CD14-positive monocyte (primary cell): ENCODE data around the gene SNX3. TPM values are rescaled to one million over a fixed set of nuclear protein-coding genes. Genes with fewer than 3 reads are reported as not detected.
A peak's percentile ranks its signal among the peaks of the same experiment; 100 is the strongest.
"Not testable (repeated sequence)": the region's sequence is repeated elsewhere in the genome, so short reads cannot be mapped to it uniquely, and the experiment has no call there.

Experiments used
- DNase-seq, 3 donors: peaks; one replicate each; pipeline ENCODE4 v3.0.0-alpha.2; 2011 to 2022
- H2AFZ ChIP-seq: 2 replicates; pipeline ENCODE4 v1.6.0; 2012; ENCODE audit warnings: mild to moderate bottlenecking, low read depth, low read length, inconsistent platforms; ENCODE audit not compliant: insufficient read depth, poor library complexity, severe bottlenecking
- H3K27ac ChIP-seq, 2 donors: 1 replicate in 1 of 2; 2 replicates in 1 of 2; pipeline ENCODE4 v1.5.1; 2012 to 2013; ENCODE audit warnings: low read length in 2 of 2, control low read depth in 1 of 2, inconsistent platforms in 1 of 2, low read depth in 1 of 2, mild to moderate bottlenecking in 1 of 2
- H3K27me3 ChIP-seq, 2 donors: one replicate each; pipeline versions ENCODE4 v1.6.0 to v1.6.1; 2011 to 2013; ENCODE audit warnings: low read length in 2 of 2; ENCODE audit not compliant: control insufficient read depth in 2 of 2, insufficient read depth in 2 of 2
- H3K36me3 ChIP-seq, 2 donors: replicated peaks in 1 of 2; 1 replicate in 1 of 2; 2 replicates in 1 of 2; pipeline versions ENCODE4 v1.5.1 to v1.6.1; 2012 to 2013; ENCODE audit warnings: low read length in 2 of 2, control low read depth in 1 of 2, inconsistent platforms in 1 of 2, mild to moderate bottlenecking in 1 of 2; ENCODE audit not compliant: insufficient read depth in 2 of 2, control insufficient read depth in 1 of 2
- H3K4me1 ChIP-seq, 2 donors: 1 replicate in 1 of 2; 2 replicates in 1 of 2; pipeline versions ENCODE4 v1.5.1 to v1.6.1; 2012 to 2013; ENCODE audit warnings: low read length in 2 of 2, control low read depth in 1 of 2, inconsistent platforms in 1 of 2, mild to moderate bottlenecking in 1 of 2, moderate library complexity in 1 of 2; ENCODE audit not compliant: insufficient read depth in 2 of 2, control insufficient read depth in 1 of 2
- H3K4me2 ChIP-seq: replicated peaks from 2 replicates; pipeline ENCODE3; 2012; ENCODE audit warnings: low read length, moderate library complexity, mild to moderate bottlenecking; ENCODE audit not compliant: poor library complexity, severe bottlenecking; ENCODE audit errors: extremely low read depth
- H3K4me3 ChIP-seq, 3 experiments: fragments of 200-600 bp in 1 of 3; sonication (generic) in 1 of 3; replicated peaks in 1 of 3; 1 replicate in 2 of 3; 2 replicates in 1 of 3; pipeline ENCODE4 v1.5.1; 2011 to 2013; ENCODE audit warnings: low read length in 3 of 3, mild to moderate bottlenecking in 3 of 3, control low read depth in 2 of 3, low read depth in 2 of 3, inconsistent platforms in 1 of 3, moderate library complexity in 1 of 3
- H3K79me2 ChIP-seq: 2 replicates; pipeline ENCODE4 v1.6.0; 2012; ENCODE audit warnings: mild to moderate bottlenecking, control low read depth, inconsistent platforms, low read length, moderate library complexity; ENCODE audit not compliant: insufficient read depth
- H3K9ac ChIP-seq: 2 replicates; pipeline ENCODE4 v1.6.0; 2017; ENCODE audit warnings: low read length, mild to moderate bottlenecking; ENCODE audit not compliant: insufficient read depth, poor library complexity, severe bottlenecking
- H3K9me3 ChIP-seq, 2 donors: replicated peaks in 1 of 2; 1 replicate in 1 of 2; 2 replicates in 1 of 2; pipeline versions ENCODE4 v1.5.1 to v1.6.1; 2012 to 2013; ENCODE audit warnings: low read length in 2 of 2, control low read depth in 1 of 2; ENCODE audit not compliant: control insufficient read depth in 1 of 2, insufficient read depth in 1 of 2
- H4K20me1 ChIP-seq: 2 replicates; pipeline ENCODE4 v1.6.0; 2012; ENCODE audit warnings: mild to moderate bottlenecking, low read length, control low read depth, moderate library complexity; ENCODE audit not compliant: insufficient read depth
- H3K27ac Mint-ChIP-seq, 7 donors: one replicate each; pipeline ENCODE4 v1.8.0; 2020; ENCODE audit warnings: mild to moderate bottlenecking in 7 of 7, mixed read lengths in 7 of 7, moderate library complexity in 6 of 7, inconsistent platforms in 2 of 7
- H3K27me3 Mint-ChIP-seq, 3 donors: one replicate each; pipeline ENCODE4 v1.8.0; 2021 to 2022; ENCODE audit warnings: low read depth in 3 of 3, mild to moderate bottlenecking in 3 of 3, mixed read lengths in 3 of 3, moderate library complexity in 3 of 3, inconsistent platforms in 1 of 3
- H3K36me3 Mint-ChIP-seq, 2 donors: one replicate each; pipeline ENCODE4 v1.8.0; 2020; ENCODE audit warnings: mixed read lengths in 2 of 2, inconsistent platforms in 1 of 2, mild to moderate bottlenecking in 1 of 2
- H3K4me1 Mint-ChIP-seq: one replicate; pipeline ENCODE4 v1.8.0; 2020; ENCODE audit warnings: mild to moderate bottlenecking, mixed read lengths
- H3K4me3 Mint-ChIP-seq, 2 donors: one replicate each; pipeline ENCODE4 v1.8.0; 2020; ENCODE audit warnings: mild to moderate bottlenecking in 2 of 2, mixed read lengths in 2 of 2, moderate library complexity in 1 of 2
- H3K9me3 Mint-ChIP-seq, 7 donors: one replicate each; pipeline ENCODE4 v1.8.0; 2020 to 2022; ENCODE audit warnings: mixed read lengths in 7 of 7, mild to moderate bottlenecking in 6 of 7, moderate library complexity in 6 of 7, inconsistent platforms in 2 of 7
- WGBS: methylation state at CpG from one replicate; pipeline ENCODE4 v1.1.5; 2013; ENCODE audit warnings: missing lambda C conversion rate; ENCODE audit not compliant: insufficient coverage; 5-methylcytosine and 5-hydroxymethylcytosine counted together
- intact Hi-C, 2 donors: fragments of 100-400 bp; cut with micrococcal nuclease; formaldehyde crosslinking; loops; one replicate each; pipeline versions ENCODE4 v1.15.0 to v1.15.1; 2023
- polyA minus RNA-seq: library from RNA; depleted of rRNA, polyadenylated mRNA; stranded (reverse); fragments of >200 nt; gene quantifications from 2 replicates; pipeline ENCODE4 v1.2.3, GENCODE V29; 2012
- polyA plus RNA-seq, 3 donors: library from polyadenylated mRNA; depleted of rRNA in 1 of 3; unstranded in 2 of 3; stranded (reverse) in 1 of 3; fragments of 300-500 nt in 2 of 3; fragments of >200 nt in 1 of 3; fragmentation: Illumina TruSeq in 2 of 3; gene quantifications; 1 replicate in 2 of 3; 2 replicates in 1 of 3; pipeline ENCODE4 v1.2.3, GENCODE V29; 2012 to 2021
- total RNA-seq, 12 experiments: library from RNA in 1 of 12; stranded (reverse) in 1 of 12; fragments of 120-200 nt in 1 of 12; gene quantifications; one replicate each; pipeline ENCODE4 v1.2.4 and lab custom pipeline; 2013 to 2026; ENCODE audit warnings: mixed read lengths in 6 of 12, inconsistent platforms in 1 of 12
- TF ChIP-seq, protein P1 (sequence below): fragments of 200-600 bp; IDR thresholded peaks from one replicate; pipeline ENCODE4 v1.8.0; 2022; ENCODE audit warnings: antibody characterized with exemption, mild to moderate bottlenecking

SNX3 gene
- total RNA-seq (2013), result 177 TPM
- polyA plus RNA-seq (100 to 1,000 TPM; 134 to 441 (median 394) TPM), polyA minus RNA-seq (44.5 and 90.8 TPM in 2 replicates), total RNA-seq (lab: John Stamatoyannopoulos, UW) (26.9 to 144 (median 109) reads per million in 11 experiments)

- Mint-ChIP-seq H3K27ac (peak within 1 kb of the TSS; percentile 89 to 97 (median 96)), H3K9me3 (no peaks in the 10 kb centered on the region), H3K36me3 (peaks cover 6 to 7% of the 10 kb centered on the region in 2 donors), H3K27me3 (peaks cover 0 to 3% (median 3%) of the 10 kb centered on the region in 3 donors), H3K4me1 (peaks cover 28% of the 10 kb centered on the region), H3K4me3 (peak within 1 kb of the TSS; percentile 83 to 96)
- peaks cover 34% of the 10 kb centered on the region for H4K20me1 ChIP-seq
- intact Hi-C loops, result loop anchor here (1.0 to 2.0 kb wide), 2 partner anchors 33 to 34 kb away; partner anchors contain the start of gene AFG1L (in 1 of the 2)
- peak within 1 kb of the TSS; percentile 93 to 98 for H3K27ac ChIP-seq
- peak within 1 kb of the TSS; percentile 92 for H3K9ac ChIP-seq
- H3K79me2 ChIP-seq, result peaks cover 50% of the 10 kb centered on the region
- peak within 1 kb of the TSS; percentile 91 for H3K4me2 ChIP-seq
- peak within 1 kb of the TSS; percentile 94 to 98 (median 95) for H3K4me3 ChIP-seq
- TF ChIP-seq, protein P1, sequence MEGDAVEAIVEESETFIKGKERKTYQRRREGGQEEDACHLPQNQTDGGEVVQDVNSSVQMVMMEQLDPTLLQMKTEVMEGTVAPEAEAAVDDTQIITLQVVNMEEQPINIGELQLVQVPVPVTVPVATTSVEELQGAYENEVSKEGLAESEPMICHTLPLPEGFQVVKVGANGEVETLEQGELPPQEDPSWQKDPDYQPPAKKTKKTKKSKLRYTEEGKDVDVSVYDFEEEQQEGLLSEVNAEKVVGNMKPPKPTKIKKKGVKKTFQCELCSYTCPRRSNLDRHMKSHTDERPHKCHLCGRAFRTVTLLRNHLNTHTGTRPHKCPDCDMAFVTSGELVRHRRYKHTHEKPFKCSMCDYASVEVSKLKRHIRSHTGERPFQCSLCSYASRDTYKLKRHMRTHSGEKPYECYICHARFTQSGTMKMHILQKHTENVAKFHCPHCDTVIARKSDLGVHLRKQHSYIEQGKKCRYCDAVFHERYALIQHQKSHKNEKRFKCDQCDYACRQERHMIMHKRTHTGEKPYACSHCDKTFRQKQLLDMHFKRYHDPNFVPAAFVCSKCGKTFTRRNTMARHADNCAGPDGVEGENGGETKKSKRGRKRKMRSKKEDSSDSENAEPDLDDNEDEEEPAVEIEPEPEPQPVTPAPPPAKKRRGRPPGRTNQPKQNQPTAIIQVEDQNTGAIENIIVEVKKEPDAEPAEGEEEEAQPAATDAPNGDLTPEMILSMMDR, result no peak
- H2AFZ ChIP-seq, result peak within 1 kb of the TSS; percentile 93
- peaks cover 24 to 28% of the 10 kb centered on the region in 2 donors for H3K4me1 ChIP-seq
- H3K9me3 ChIP-seq, result no peaks in the 10 kb centered on the region
- WGBS, result under 1% methylated on average over 78 of the region's 83 CpGs
- no peaks in the 10 kb centered on the region for H3K27me3 ChIP-seq
- H3K36me3 ChIP-seq, result peaks cover 2 to 8% of the 10 kb centered on the region in 2 donors
- DNase-seq, result peak; percentile 93 to 97 (median 95)
These were observed at the start of gene SNX3 for GRCh38 chr6:108260809-108261569. TSS of gene SNX3 (minus strand) at chr6:108261040. CDS start at chr6:108260921, 119 bp downstream.

DNA sequence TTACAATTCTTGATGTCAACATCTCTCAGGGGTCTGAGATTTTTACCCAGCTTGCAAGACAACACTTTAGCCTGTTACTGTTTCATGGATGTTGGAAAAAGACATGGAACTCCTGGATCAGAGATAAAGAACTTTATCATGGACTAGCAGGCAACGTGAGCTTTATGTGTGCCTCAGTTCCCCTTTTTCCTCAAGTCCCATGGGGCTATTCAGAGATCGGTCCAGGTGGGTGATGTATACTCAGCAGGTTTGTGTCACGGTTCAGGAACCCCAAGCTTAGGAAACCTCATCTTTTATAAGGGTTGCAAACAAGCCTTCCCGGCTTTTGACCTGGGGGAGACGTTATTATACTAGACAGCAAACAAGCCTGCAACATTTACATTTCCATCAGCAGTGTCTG is 49.0 kb upstream of the SNX3 start:
- H3K4me2 ChIP-seq, result no peak overlapping the region
- no peaks in the 10 kb centered on the region for H3K27me3 Mint-ChIP-seq

GRCh38 chr6:108308641-108309040 is 47.8 kb upstream of the SNX3 start:
- H3K27me3 Mint-ChIP-seq, H3K27me3 ChIP-seq, H3K4me1 ChIP-seq, H3K36me3 Mint-ChIP-seq, H3K4me3 Mint-ChIP-seq, H3K36me3 ChIP-seq, H3K9ac ChIP-seq, H2AFZ ChIP-seq, DNase-seq, H3K27ac ChIP-seq, H3K4me3 ChIP-seq, intact Hi-C loops, H3K4me1 Mint-ChIP-seq, H3K79me2 ChIP-seq, H4K20me1 ChIP-seq, H3K9me3 ChIP-seq, H3K27ac Mint-ChIP-seq, H3K4me2 ChIP-seq, H3K9me3 Mint-ChIP-seq: not testable (repeated sequence)
- WGBS, result 40% methylated on average over 1 of the region's 4 CpGs

More for the DNA sequence above, 49.0 kb upstream of the SNX3 start:
- TF ChIP-seq, protein P1, result no peak
- H3K36me3 Mint-ChIP-seq, result peaks cover 3% of the 10 kb centered on the region in 2 donors
- Histone ChIP-seq H3K9me3 (no peaks in the 10 kb centered on the region), H2AFZ (no peak overlapping the region), H4K20me1 (no peaks in the 10 kb centered on the region), H3K4me1 (no peaks in the 10 kb centered on the region), H3K27ac (no peak overlapping the region), H3K27me3 (no peaks in the 10 kb centered on the region), H3K9ac (no peak overlapping the region), H3K79me2 (no peaks in the 10 kb centered on the region), H3K36me3 (no peaks in the 10 kb centered on the region), H3K4me3 (no peak overlapping the region)
- DNase-seq, result no peak
- no peak overlapping the region for H3K4me3 Mint-ChIP-seq
- H3K9me3 Mint-ChIP-seq, result no peaks in the 10 kb centered on the region
- intact Hi-C loops, result no loop called here
- 90% methylated on average over 2 of the region's 5 CpGs for WGBS
- no peak overlapping the region for H3K27ac Mint-ChIP-seq
- peaks cover 4% of the 10 kb centered on the region for H3K4me1 Mint-ChIP-seq
